ENCODE measurements around the gene PTGR2. TPM values are rescaled to one million over a fixed set of nuclear protein-coding genes. Genes with fewer than 3 reads are reported as not detected.

Gene PTGR2
- total RNA-seq, 1 experiment from 2014 or later, result 6.7 TPM

- H3K27me3 ChIP-seq (ENCODE audit: insufficient read depth, low read length), result no peaks in the 10 kb centered on the region
- H3K9ac ChIP-seq (ENCODE audit: extremely low read depth, insufficient read length, low read length), result no peak overlapping the region
- no peak overlapping the region for H3K27ac Mint-ChIP-seq
- H4K91ac ChIP-seq (ENCODE audit: insufficient read length, low read depth, low read length), result no peak overlapping the region
- no peak overlapping the region for H3K27ac ChIP-seq (ENCODE audit: insufficient read length, low read depth, low read length)
- H3K14ac ChIP-seq (ENCODE audit: insufficient read depth, low read length), result no peak overlapping the region
- no peaks in the 10 kb centered on the region for H3K79me2 ChIP-seq (ENCODE audit: insufficient read depth, low read length)
- no peak overlapping the region for H3T11ph ChIP-seq (ENCODE audit: low read length)
- TF ChIP-seq CTCF (conservative IDR thresholded peaks at IDR 0.05), result no peak
- peaks cover 22% of the 10 kb centered on the region for H3K27me3 Mint-ChIP-seq (ENCODE audit: low read depth)
- no CpG with 5 or more reads among the region's 4 CpGs for WGBS (ENCODE audit: extremely low coverage, insufficient read length, low lambda C conversion rate)
- H2AK5ac ChIP-seq (ENCODE audit: insufficient read length, low read length), result no peak overlapping the region
- no peaks in the 10 kb centered on the region for H3K4me1 Mint-ChIP-seq
- no peak overlapping the region for H3K4me3 Mint-ChIP-seq
- H3K56ac ChIP-seq (ENCODE audit: insufficient read length, low read depth, low read length), result no peak overlapping the region
- H2AFZ ChIP-seq (ENCODE audit: low read length), result no peak overlapping the region
- no peak overlapping the region for H4K5ac ChIP-seq (ENCODE audit: insufficient read length, low read depth, low read length)
- H2BK5ac ChIP-seq (ENCODE audit: insufficient read length, low read length), result no peak overlapping the region
- no peak overlapping the region for H2BK12ac ChIP-seq (ENCODE audit: insufficient read length, low read depth, low read length)
- H3K4me1 ChIP-seq (ENCODE audit: insufficient read depth, low read length), result no peaks in the 10 kb centered on the region
- no peak overlapping the region for H2BK15ac ChIP-seq (ENCODE audit: low read depth, low read length)
- DNase-seq, result no peak
- no peaks in the 10 kb centered on the region for H3K9me3 Mint-ChIP-seq
- H3K9me3 ChIP-seq (ENCODE audit: control insufficient read depth, low read depth, low read length), result no peaks in the 10 kb centered on the region
- no peak overlapping the region for H4K8ac ChIP-seq (replicated peaks; ENCODE audit: insufficient read length, low read depth, low read length)
- no peaks in the 10 kb centered on the region for H4K20me1 ChIP-seq (ENCODE audit: control insufficient read depth, insufficient read depth, insufficient read length)
- no peak overlapping the region for H3K18ac ChIP-seq (ENCODE audit: insufficient read length, low read depth, low read length)
- no peaks in the 10 kb centered on the region for H3K79me1 ChIP-seq (ENCODE audit: insufficient read depth, low read depth, low read length, poor library complexity, severe bottlenecking)
- no peak overlapping the region for H3K23ac ChIP-seq (ENCODE audit: insufficient read length, low read depth, low read length)
- H2BK20ac ChIP-seq (ENCODE audit: low read depth, low read length, poor library complexity, severe bottlenecking), result no peak overlapping the region
- H2BK120ac ChIP-seq (ENCODE audit: low read depth, low read length, poor library complexity, severe bottlenecking), result no peak overlapping the region
- no peaks in the 10 kb centered on the region for H3K23me2 ChIP-seq (ENCODE audit: insufficient read length, low read depth, low read length, poor library complexity, severe bottlenecking)
- H3K4ac ChIP-seq (ENCODE audit: low read depth, low read length), result no peak overlapping the region
- no peak overlapping the region for H3K4me2 ChIP-seq (ENCODE audit: insufficient read depth, insufficient read length, low read length)
- no peaks in the 10 kb centered on the region for H3K36me3 Mint-ChIP-seq (ENCODE audit: insufficient read depth in 1 of 3, low read depth in 3 of 3)
Measured at GRCh38 chr14:73814153-73814552, 37.5 kb upstream of the PTGR2 start.
